ENCODE measurements around the gene PPP1CB. TPM values are rescaled to one million over a fixed set of nuclear protein-coding genes. Genes with fewer than 3 reads are reported as not detected.

PPP1CB gene
- 152 and 187 TPM in 2 replicates for total RNA-seq

GRCh38 chr2:28751252-28751955 lies at the start of gene PPP1CB:
TSS of gene PPP1CB (plus strand) at chr2:28751830. CDS start at chr2:28752125, 295 bp downstream.

GRCh38 chr2:28810384-28811285 lies 59.0 kb downstream of the PPP1CB start, which contains the start of gene SPDYA:
TSS of gene SPDYA (plus strand) at chr2:28810834. CDS start at chr2:28816015, 5,181 bp downstream.

Other genes starting within 250 kb of the PPP1CB start
- gene SPDYA, start 59.0 kb downstream of the PPP1CB start, total RNA-seq, result 0.89 and 1.2 TPM in 2 replicates
- 11.5 and 11.9 TPM in 2 replicates for gene TRMT61B, start 118.5 kb downstream of the PPP1CB start, total RNA-seq
- 103 and 175 TPM in 2 replicates for gene WDR43, start 142.8 kb downstream of the PPP1CB start, total RNA-seq
- 0.09 TPM in 1 of 2 replicates, not detected in the other for gene TOGARAM2, start 229.5 kb downstream of the PPP1CB start, total RNA-seq